Esophagus squamous epithelium (tissue), 5 donors: ENCODE results near the gene THAP7. TPM values are rescaled to one million over a fixed set of nuclear protein-coding genes. Genes with fewer than 3 reads are reported as not detected.

ENCODE experiments used
- DNase-seq: peaks from one replicate; lab custom pipeline; 2025; lab: John Stamatoyannopoulos, UW
- H3K27ac ChIP-seq, 4 donors: fragments of 200-600 bp; sonication (generic); one replicate each; pipeline ENCODE4 v1.5.1; 2016 to 2019; ENCODE audit warnings: mild to moderate bottlenecking in 1 of 4
- H3K27me3 ChIP-seq, 4 donors: fragments of 200-600 bp; sonication (generic); 1 replicate in 3 of 4; 2 replicates in 1 of 4; pipeline versions ENCODE4 v1.5.1 to v1.6.0; 2017 to 2021; ENCODE audit warnings: antibody characterized with exemption in 1 of 4
- H3K36me3 ChIP-seq, 3 donors: fragments of 200-600 bp; sonication (generic); one replicate each; pipeline ENCODE4 v1.5.1; 2016 to 2019
- H3K4me1 ChIP-seq, 3 donors: fragments of 200-600 bp; sonication (generic); one replicate each; pipeline ENCODE4 v1.5.1; 2017 to 2019
- H3K4me3 ChIP-seq, 4 donors: fragments of 200-600 bp; sonication (generic); 1 replicate in 3 of 4; 2 replicates in 1 of 4; pipeline ENCODE4 v1.5.1; 2016 to 2019; ENCODE audit warnings: mild to moderate bottlenecking in 2 of 4, moderate library complexity in 1 of 4
- H3K9me3 ChIP-seq, 3 donors: fragments of 200-600 bp; sonication (generic); one replicate each; pipeline ENCODE4 v1.5.1; 2016 to 2019
- CTCF ChIP-seq, 6 experiments: fragments of 450-650 bp in 4 of 6; fragments of 200-600 bp in 2 of 6; sonication (generic) in 2 of 6; IDR thresholded peaks; one replicate each; pipeline ENCODE4 v1.5.1; 2016 to 2019; ENCODE audit warnings: antibody characterized with exemption in 6 of 6, mild to moderate bottlenecking in 4 of 6, moderate library complexity in 4 of 6
- POLR2A ChIP-seq, 4 donors: fragments of 450-650 bp; IDR thresholded peaks; one replicate each; pipeline ENCODE4 v1.6.1; 2017; ENCODE audit warnings: antibody characterized with exemption in 4 of 4, mild to moderate bottlenecking in 4 of 4, moderate library complexity in 3 of 4
- WGBS, 2 donors: methylation state at CpG; one replicate each; pipeline ENCODE4 v1.1.5; 2018; 5-methylcytosine and 5-hydroxymethylcytosine counted together
- intact Hi-C: fragments of 100-400 bp; cut with DNase I; formaldehyde crosslinking; loops from one replicate; pipeline ENCODE4 v1.15.0; 2022
- total RNA-seq, 4 donors: library from RNA; depleted of rRNA; stranded (reverse); fragments of >200 nt; gene quantifications; one replicate each; pipeline ENCODE4 v1.1.0, GENCODE V29; 2016
- donor health status: DM: yes; HTN: yes; CAD: no.

THAP7 gene
- total RNA-seq, 4 donors from 2014 or later = 13.2 to 38.7 (median 32.0) TPM

DNA sequence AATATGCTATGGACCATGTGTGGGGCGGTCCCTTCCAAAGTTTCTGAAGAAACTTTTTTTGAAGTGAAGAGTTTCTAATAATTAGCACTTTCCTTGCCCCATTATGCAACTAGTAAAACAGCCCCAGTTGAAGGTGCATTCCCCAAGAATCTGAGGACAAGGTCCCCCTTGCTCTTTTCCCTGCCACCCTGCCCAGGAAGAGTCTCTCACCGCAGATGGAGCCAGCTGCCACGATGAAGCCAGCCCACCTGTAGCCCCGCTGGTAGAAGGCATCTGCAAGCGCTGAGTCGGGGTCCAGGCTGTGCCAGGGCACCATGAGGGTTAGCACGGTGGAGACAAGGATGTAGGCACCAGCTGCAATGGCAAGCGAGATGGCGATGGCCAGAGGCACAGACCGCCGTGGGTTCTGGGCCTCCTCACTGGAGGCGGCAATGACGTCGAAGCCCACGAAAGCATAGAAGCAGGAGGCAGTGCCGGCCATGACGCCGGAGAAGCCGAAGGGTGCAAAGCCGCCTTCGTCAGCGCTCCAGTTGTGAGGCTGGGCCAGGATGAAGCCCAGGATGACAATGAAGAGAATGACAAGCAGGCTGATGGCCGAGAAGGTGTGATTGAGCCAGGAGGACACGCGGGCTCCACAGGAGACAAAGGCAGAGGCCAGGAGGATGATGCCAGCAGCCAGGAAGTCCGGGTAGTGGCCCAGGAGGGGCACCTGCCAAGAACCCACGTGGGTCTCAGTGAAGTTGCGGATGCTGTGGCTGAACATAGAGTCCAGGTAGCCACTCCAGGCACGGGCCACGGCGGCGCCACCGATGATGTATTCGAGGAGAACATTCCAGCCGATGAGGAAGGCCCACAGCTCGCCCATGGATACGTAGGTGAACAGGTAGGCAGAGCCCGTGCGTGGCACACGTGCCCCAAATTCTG, 29.0 kb upstream of the THAP7 start:
- H3K4me1 ChIP-seq = peaks cover 18 to 39% (median 22%) of the 10 kb centered on the region in 3 donors
- no peak for DNase-seq
- WGBS, 2 donors = 87 to 94% methylated on average over 25 to 35 of the region's 40 CpGs
- intact Hi-C loops = no loop called here
- no peaks in the 10 kb centered on the region for H3K9me3 ChIP-seq
- no peak overlapping the region for H3K4me3 ChIP-seq
- H3K27me3 ChIP-seq = peaks cover 0 to 56% (median 0%) of the 10 kb centered on the region in 4 donors
- no peaks in the 10 kb centered on the region for H3K36me3 ChIP-seq
- no peak overlapping the region for H3K27ac ChIP-seq
- TF ChIP-seq CTCF (IDR thresholded peaks at IDR 0.05) (no peak), POLR2A (IDR thresholded peaks at IDR 0.05) (no peak)

DNA sequence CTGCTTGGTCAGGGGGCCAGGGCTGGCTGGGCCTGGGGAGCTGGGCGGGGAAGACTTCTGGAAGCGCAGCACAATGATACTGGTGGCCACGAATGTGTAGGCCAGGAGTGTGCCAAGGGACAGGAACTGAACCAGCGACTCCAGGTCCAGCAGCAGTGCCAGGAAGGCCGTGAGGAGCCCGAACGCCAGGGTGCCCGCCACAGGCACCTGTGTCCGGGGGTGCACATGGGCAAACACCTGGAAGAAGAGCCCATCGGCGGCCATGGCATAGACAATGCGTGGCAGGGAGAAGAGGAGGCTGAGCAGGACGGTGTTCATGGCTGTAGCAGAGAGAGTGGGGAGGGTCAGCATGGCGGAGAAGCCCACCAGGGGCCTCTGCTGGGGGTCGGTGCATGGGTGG, 28.1 kb upstream of the THAP7 start:
- Histone ChIP-seq H3K36me3 (no peaks in the 10 kb centered on the region), H3K4me3 (no peak overlapping the region), H3K4me1 (peaks cover 24 to 47% (median 27%) of the 10 kb centered on the region in 3 donors), H3K27ac (no peak overlapping the region), H3K9me3 (no peaks in the 10 kb centered on the region), H3K27me3 (peaks cover 0 to 56% (median 0%) of the 10 kb centered on the region in 4 donors)
- intact Hi-C loops = no loop called here
- 73 to 84% methylated on average over 6 to 13 of the region's 15 CpGs for WGBS, 2 donors
- no peak for DNase-seq
- TF ChIP-seq CTCF (IDR thresholded peaks at IDR 0.05) = no peak

GRCh38 chr22:21029486-21030025, 27.6 kb upstream of the THAP7 start:
- no peak overlapping the region for H3K27ac ChIP-seq
- no peak for TF ChIP-seq POLR2A (IDR thresholded peaks at IDR 0.05)
- intact Hi-C loops = no loop called here
- H3K27me3 ChIP-seq = peaks cover 0 to 56% (median 0%) of the 10 kb centered on the region in 4 donors
- peaks cover 24 to 49% (median 27%) of the 10 kb centered on the region in 3 donors for H3K4me1 ChIP-seq
- H3K4me3 ChIP-seq = no peak overlapping the region
- H3K9me3 ChIP-seq = no peaks in the 10 kb centered on the region
- no peak for DNase-seq
- WGBS, 2 donors = 77 to 78% methylated on average over 4 to 8 of the region's 12 CpGs
- H3K36me3 ChIP-seq = no peaks in the 10 kb centered on the region

DNA sequence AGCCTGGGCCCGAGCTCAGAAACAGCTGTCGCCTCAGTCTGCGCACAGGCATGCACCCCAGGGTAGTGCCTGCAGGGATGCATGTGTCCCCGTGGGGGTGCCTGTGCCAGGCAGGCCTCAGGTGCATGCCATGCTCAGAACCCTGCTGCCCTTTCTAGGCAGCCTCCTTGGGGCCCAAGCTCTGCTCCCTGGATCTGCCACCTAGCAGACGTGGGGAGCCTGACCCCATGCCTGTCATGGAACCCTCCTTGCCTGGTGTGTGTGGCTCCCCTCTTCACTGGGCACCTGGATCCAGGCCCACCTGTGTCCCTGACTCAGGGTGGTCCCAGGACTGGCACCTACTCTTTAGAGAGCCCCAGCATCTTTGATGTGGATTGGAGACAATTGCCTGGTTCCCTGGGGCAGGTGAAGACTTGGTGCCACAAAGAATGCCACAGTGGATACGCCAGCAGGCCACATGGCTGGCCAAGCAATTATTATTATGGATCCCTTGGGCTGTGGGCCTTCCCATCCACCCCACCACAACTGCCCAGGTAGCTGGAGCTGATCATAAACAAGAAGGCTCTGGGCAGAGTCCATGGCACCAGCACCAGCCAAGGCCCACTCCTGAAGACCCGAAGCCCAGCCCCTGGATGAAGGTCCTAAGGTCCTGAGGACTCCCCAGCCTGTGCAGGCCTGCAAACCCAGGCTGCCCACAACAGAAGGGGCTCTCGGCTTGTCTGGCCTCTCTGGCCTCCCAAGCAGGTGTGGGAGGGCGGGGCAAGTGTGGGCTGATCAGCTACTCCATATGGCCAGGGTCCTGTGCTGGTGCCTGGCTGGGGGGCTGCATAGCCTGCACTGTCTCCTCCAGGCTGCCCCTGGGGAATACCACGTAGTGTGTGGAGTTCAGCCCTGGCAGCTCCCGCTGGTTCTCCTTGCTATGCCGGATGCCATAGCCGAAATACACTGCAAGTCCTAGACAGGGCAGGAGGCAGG, 26.6 kb upstream of the THAP7 start:
- H3K27ac ChIP-seq = no peak overlapping the region
- H3K4me1 ChIP-seq = peaks cover 24 to 49% (median 27%) of the 10 kb centered on the region in 3 donors
- H3K9me3 ChIP-seq = no peaks in the 10 kb centered on the region
- peaks cover 0 to 50% (median 0%) of the 10 kb centered on the region in 4 donors for H3K27me3 ChIP-seq
- TF ChIP-seq POLR2A (IDR thresholded peaks at IDR 0.05) (no peak), CTCF (IDR thresholded peaks at IDR 0.05) (no peak)
- no peak for DNase-seq
- 76 to 88% methylated on average over 5 of the region's 13 CpGs for WGBS, 2 donors
- intact Hi-C loops = no loop called here
- no peaks in the 10 kb centered on the region for H3K36me3 ChIP-seq
- H3K4me3 ChIP-seq = no peak overlapping the region
